Panc1 (cell line): ENCODE data around the gene SCRN1. TPM values are rescaled to one million over a fixed set of nuclear protein-coding genes. Genes with fewer than 3 reads are reported as not detected.

Experiments
- ATAC-seq: fragments of 200-7000 bp; cut with Tn5 transposase; 2 replicates; pipeline ENCODE4 v1.9.1; 2020; ENCODE audit warnings: mild to moderate bottlenecking, moderate library complexity
- BruUV-seq: library from RNA; stranded (reverse); fragments of 400-500 nt; replicated peaks from 2 replicates; lab custom pipeline; 2021; lab: Mats Ljungman, UMichigan
- CTCF ChIA-PET: fragments of 300-600 bp; sonication (Branson Sonifier 250); formaldehyde crosslinking; loops from one replicate; lab custom pipeline; 2022; ENCODE audit warnings: antibody characterized with exemption; lab: Charles Lee
- POLR2A ChIA-PET: fragments of 300-600 bp; sonication (Branson Sonifier 250); formaldehyde crosslinking; loops from one replicate; lab custom pipeline; 2022; ENCODE audit warnings: antibody characterized with exemption; lab: Charles Lee
- DNase-seq: peaks from one replicate; pipeline ENCODE4 v3.0.0-alpha.2; 2010; ENCODE audit warnings: low read depth, low spot score
- H3K27ac ChIP-seq: 2 replicates; pipeline ENCODE4 v1.5.1; 2011; ENCODE audit warnings: mild to moderate bottlenecking, low read length, inconsistent platforms
- H3K27me3 ChIP-seq: fragments of 200-500 bp; sonication (Bioruptor generic); 2 replicates; pipeline ENCODE4 v1.6.0; 2014; ENCODE audit warnings: low read length, inconsistent platforms; ENCODE audit not compliant: control insufficient read depth, insufficient read depth
- H3K36me3 ChIP-seq: fragments of 200-500 bp; sonication (Bioruptor generic); 2 replicates; pipeline ENCODE4 v1.5.1; 2014; ENCODE audit warnings: inconsistent platforms, mild to moderate bottlenecking, low read length, moderate library complexity; ENCODE audit not compliant: control insufficient read depth, insufficient read depth
- H3K4me1 ChIP-seq: 2 replicates; pipeline ENCODE4 v1.5.1; 2011; ENCODE audit warnings: inconsistent platforms, mild to moderate bottlenecking, low read length, moderate library complexity; ENCODE audit not compliant: control insufficient read depth, insufficient read depth
- H3K4me3 ChIP-seq, 2 experiments: 2 replicates each; pipeline ENCODE4 v1.5.1; 2011 to 2012; ENCODE audit warnings: low read depth in 2 of 2, low read length in 2 of 2, mild to moderate bottlenecking in 2 of 2, inconsistent platforms in 1 of 2, moderate library complexity in 1 of 2
- H3K9me3 ChIP-seq: fragments of 200-500 bp; sonication (Bioruptor generic); 2 replicates; pipeline ENCODE4 v1.5.1; 2014; ENCODE audit warnings: low read depth, mild to moderate bottlenecking, inconsistent platforms, low read length, moderate library complexity; ENCODE audit not compliant: control insufficient read depth, insufficient read depth
- POLR2AphosphoS5 ChIP-seq: IDR thresholded peaks from 2 replicates; pipeline ENCODE4 v1.6.1; 2012; ENCODE audit warnings: mild to moderate bottlenecking, low read depth, low read length, moderate library complexity
- REST ChIP-seq, 2 experiments: IDR thresholded peaks; 2 replicates each; pipeline ENCODE4 v1.6.1; 2011 to 2012; ENCODE audit warnings: low read depth in 2 of 2, control low read depth in 1 of 2, low read length in 1 of 2, mild to moderate bottlenecking in 1 of 2, moderate library complexity in 1 of 2; ENCODE audit not compliant: insufficient read depth in 1 of 2
- SIN3A ChIP-seq: IDR thresholded peaks from 2 replicates; pipeline ENCODE4 v1.6.1; 2012; ENCODE audit warnings: low read depth, mild to moderate bottlenecking, low read length, moderate library complexity, borderline replicate concordance; ENCODE audit not compliant: insufficient read depth
- TCF7L2 ChIP-seq: IDR thresholded peaks from 2 replicates; pipeline ENCODE4 v1.6.1; 2011; ENCODE audit warnings: mild to moderate bottlenecking, low read depth, low read length, inconsistent platforms
- in situ Hi-C: cut with HindIII; loops from 2 replicates; pipeline ENCODE4 v1.10.0; 2016; ENCODE audit warnings: low sequenced_read_pairs, low pct_unique_long_range_greater_than_20kb
- intact Hi-C: fragments of 100-400 bp; cut with micrococcal nuclease; formaldehyde crosslinking; loops from one replicate; pipeline ENCODE4 v1.10.0; 2022; ENCODE audit not compliant: unreplicated experiment
- total RNA-seq: library from RNA; stranded (reverse); gene quantifications from one replicate; pipeline ENCODE4 v1.2.1, GENCODE V29; 2021; ENCODE audit not compliant: unreplicated experiment
- TF ChIP-seq, protein P1 (sequence below): fragments of 450-650 bp; IDR thresholded peaks from 2 replicates; pipeline ENCODE4 v1.5.1; 2017; ENCODE audit warnings: mild to moderate bottlenecking

Gene SCRN1
- total RNA-seq, 1 experiment from 2014 or later: 189 TPM

DNA sequence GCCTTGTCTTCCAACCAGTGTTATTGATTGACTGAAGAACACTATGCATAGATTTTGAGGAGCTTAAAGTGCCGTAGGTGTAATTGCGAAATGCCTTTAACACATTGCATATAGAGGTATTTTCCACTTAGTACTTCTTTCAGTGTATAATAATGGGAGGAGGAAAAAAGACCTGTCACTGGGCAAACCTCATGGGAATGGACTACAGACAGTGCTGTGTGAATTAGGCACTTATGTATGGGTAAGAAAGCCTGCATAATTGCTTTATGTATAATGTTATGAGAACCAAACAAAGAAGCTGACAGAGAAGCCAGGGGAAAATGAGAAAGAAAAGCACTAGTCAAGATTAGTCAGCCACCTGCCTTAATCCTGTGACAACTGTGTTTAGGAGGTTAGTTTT lies 12.4 kb upstream of the SCRN1 start:
- in situ Hi-C loops: no loop called here
- DNase-seq (no peak), ATAC-seq (no peak)
- TF ChIP-seq, protein P1, sequence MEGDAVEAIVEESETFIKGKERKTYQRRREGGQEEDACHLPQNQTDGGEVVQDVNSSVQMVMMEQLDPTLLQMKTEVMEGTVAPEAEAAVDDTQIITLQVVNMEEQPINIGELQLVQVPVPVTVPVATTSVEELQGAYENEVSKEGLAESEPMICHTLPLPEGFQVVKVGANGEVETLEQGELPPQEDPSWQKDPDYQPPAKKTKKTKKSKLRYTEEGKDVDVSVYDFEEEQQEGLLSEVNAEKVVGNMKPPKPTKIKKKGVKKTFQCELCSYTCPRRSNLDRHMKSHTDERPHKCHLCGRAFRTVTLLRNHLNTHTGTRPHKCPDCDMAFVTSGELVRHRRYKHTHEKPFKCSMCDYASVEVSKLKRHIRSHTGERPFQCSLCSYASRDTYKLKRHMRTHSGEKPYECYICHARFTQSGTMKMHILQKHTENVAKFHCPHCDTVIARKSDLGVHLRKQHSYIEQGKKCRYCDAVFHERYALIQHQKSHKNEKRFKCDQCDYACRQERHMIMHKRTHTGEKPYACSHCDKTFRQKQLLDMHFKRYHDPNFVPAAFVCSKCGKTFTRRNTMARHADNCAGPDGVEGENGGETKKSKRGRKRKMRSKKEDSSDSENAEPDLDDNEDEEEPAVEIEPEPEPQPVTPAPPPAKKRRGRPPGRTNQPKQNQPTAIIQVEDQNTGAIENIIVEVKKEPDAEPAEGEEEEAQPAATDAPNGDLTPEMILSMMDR: no peak
- no peak for TF ChIP-seq SIN3A
- no peak for TF ChIP-seq REST (IDR thresholded peaks at IDR 0.05; ENCODE audit: insufficient read depth in 1 of 2, low read depth in 2 of 2, low read length in 1 of 2)
- TF ChIP-seq TCF7L2: no peak
- H3K9me3 ChIP-seq: no peaks in the 10 kb centered on the region; the same call in 1 of the 2 replicates
- H3K4me1 ChIP-seq: no peaks in the 10 kb centered on the region
- H3K27me3 ChIP-seq: no peaks in the 10 kb centered on the region
- BruUV-seq: no TSS peak
- H3K36me3 ChIP-seq: no peaks in the 10 kb centered on the region
- ChIA-PET CTCF (no interaction called here), POLR2A (no interaction called here)
- no peak overlapping the region for H3K4me3 ChIP-seq
- no peak overlapping the region for H3K27ac ChIP-seq
- intact Hi-C loops: no loop called here

GRCh38 chr7:29998489-29998888 lies 8.9 kb upstream of the SCRN1 start:
- no peak overlapping the region for H3K4me3 ChIP-seq
- no peak overlapping the region for H3K27ac ChIP-seq
- H3K9me3 ChIP-seq: peaks cover 8% of the 10 kb centered on the region
- no TSS peak for BruUV-seq
- DNase-seq: no peak
- H3K27me3 ChIP-seq: no peaks in the 10 kb centered on the region
- in situ Hi-C loops: no loop called here
- ChIA-PET POLR2A (no interaction called here), CTCF (no interaction called here)
- no peak for TF ChIP-seq SIN3A
- no peak for TF ChIP-seq REST (IDR thresholded peaks at IDR 0.05; ENCODE audit: insufficient read depth in 1 of 2, low read depth in 2 of 2, low read length in 1 of 2)
- TF ChIP-seq, protein P1: no peak
- no peak for TF ChIP-seq TCF7L2
- TF ChIP-seq POLR2AphosphoS5: no peak
- no peaks in the 10 kb centered on the region for H3K4me1 ChIP-seq
- intact Hi-C loops: no loop called here
- no peaks in the 10 kb centered on the region for H3K36me3 ChIP-seq
- no peak for ATAC-seq
